GM21786 (cell line): Measurements from ENCODE around the gene SIVA1.

Source experiments
- ATAC-seq: cut with Tn5 transposase; IDR thresholded peaks from one replicate; pipeline ENCODE4 v1.9.1; 2021; ENCODE audit not compliant: unreplicated experiment

The SIVA1 gene

DNA sequence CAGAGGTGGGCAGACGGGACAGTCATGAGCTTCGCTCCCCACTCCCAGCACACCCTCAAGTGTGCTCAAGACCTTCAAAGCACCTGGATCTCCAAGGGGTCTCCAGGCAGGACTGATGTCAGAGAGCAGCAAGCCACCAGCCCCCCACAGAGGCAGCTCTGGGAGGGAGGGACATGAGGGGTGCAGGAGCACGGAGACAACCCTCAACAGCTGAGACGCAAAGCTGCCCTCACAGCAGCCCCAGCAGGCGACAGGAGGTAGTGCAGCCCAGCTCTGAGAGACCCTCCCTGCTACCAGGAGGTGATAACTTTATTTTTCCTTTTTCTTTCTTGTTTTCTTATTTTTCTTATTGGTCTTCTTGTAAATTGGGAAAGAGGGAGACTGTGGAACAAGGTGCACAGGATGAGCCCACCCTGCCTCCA is 17.9 kb downstream of the SIVA1 start:
- ATAC-seq: no peak

- no peak for ATAC-seq
Observed at GRCh38 chr14:104771374-104771773, 18.4 kb downstream of the SIVA1 start.

GRCh38 chr14:104771918-104772706 is 19.2 kb downstream of the SIVA1 start:
- ATAC-seq: no peak

- no peak for ATAC-seq
Observed at GRCh38 chr14:104772707-104773504, 20.0 kb downstream of the SIVA1 start.

GRCh38 chr14:104773505-104774452 is 20.8 kb downstream of the SIVA1 start:
- ATAC-seq: no peak

GRCh38 chr14:104774453-104775072 is 21.6 kb downstream of the SIVA1 start:
- ATAC-seq: no peak

GRCh38 chr14:104775073-104775489 is 22.1 kb downstream of the SIVA1 start:
- no peak for ATAC-seq

- no peak for ATAC-seq
Observed at GRCh38 chr14:104776481-104776880, 23.5 kb downstream of the SIVA1 start.

- no peak for ATAC-seq
Observed at GRCh38 chr14:104776961-104777807, 24.2 kb downstream of the SIVA1 start.

DNA sequence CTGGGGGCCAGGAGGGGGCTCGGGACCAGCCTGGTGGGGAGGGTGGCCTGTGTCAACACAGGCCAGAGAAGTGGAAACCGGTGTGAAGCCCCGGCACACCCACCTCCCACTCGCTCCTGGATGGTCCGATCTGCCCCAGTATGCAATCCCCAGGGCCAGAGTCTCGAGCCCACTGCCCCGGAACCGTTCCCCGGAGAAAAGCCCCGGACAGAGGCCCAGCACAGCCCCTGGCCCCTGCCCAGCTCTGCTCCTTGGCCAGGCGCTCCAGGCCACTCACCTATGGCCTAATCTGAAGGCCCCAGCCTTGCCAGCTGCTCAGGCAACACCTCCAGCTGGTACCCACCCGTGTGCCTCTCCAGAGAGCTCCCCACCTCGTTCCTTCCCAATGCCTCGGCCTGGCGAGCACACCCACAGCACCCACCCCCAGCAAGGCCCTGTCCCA is 24.9 kb downstream of the SIVA1 start:
- ATAC-seq: no peak

- no peak for ATAC-seq
Observed at GRCh38 chr14:104778694-104779331, 25.9 kb downstream of the SIVA1 start.

- ATAC-seq: no peak
Observed at GRCh38 chr14:104779776-104780512, 27.0 kb downstream of the SIVA1 start.

- ATAC-seq: no peak
Observed at GRCh38 chr14:104780513-104781030, 27.6 kb downstream of the SIVA1 start.

- ATAC-seq: no peak
Observed at GRCh38 chr14:104781271-104782077, 28.5 kb downstream of the SIVA1 start.

GRCh38 chr14:104782086-104782807 is 29.3 kb downstream of the SIVA1 start:
- ATAC-seq: no peak

GRCh38 chr14:104782808-104783139 is 29.8 kb downstream of the SIVA1 start:
- no peak for ATAC-seq
